NCI-H1048 (cell line): ENCODE data around the gene POLK.
"Not testable (repeated sequence)": the region's sequence is repeated elsewhere in the genome, so short reads cannot be mapped to it uniquely, and the experiment has no call there.

Experiments used
- DNase-seq: peaks from one replicate; lab custom pipeline; 2025; lab: John Stamatoyannopoulos, UW

POLK gene

DNA sequence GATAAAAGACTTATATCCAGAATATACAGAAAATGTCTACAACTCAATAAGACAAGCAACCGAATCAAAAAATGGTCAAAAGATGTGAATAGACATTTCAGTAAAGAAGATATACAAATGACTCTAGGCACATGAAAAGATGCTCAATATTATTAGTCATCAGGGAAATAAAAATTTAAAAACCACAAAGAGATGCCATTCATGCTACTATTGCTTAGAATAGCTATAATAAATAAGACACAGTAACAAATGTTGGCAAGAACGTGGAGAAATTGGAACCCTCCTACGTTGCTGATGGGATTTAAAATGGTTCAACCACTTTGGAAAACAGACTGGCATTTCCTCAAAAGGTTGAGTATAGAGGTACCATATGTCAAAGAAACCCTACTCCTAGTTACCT lies 39.8 kb downstream of the POLK start:
- no peak for DNase-seq

DNA sequence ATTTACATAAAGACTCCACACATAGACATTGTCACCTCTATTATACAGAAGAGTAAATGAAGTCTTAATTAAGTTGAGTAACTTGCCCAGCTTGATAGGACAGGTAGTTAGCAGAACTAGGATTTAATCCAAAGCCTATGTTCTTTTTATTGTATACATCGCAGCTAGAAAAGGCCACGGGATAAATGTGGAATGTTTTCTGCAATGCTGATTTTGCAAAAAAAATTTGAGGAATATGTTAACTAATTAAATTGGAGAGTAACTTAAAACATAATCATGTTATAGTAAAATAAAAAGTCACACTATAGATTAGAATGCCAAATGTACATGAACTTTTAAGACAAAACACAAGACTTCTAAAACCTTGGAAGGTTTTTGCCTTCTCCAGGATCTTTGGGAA lies 41.1 kb downstream of the POLK start:
- no peak for DNase-seq

DNA sequence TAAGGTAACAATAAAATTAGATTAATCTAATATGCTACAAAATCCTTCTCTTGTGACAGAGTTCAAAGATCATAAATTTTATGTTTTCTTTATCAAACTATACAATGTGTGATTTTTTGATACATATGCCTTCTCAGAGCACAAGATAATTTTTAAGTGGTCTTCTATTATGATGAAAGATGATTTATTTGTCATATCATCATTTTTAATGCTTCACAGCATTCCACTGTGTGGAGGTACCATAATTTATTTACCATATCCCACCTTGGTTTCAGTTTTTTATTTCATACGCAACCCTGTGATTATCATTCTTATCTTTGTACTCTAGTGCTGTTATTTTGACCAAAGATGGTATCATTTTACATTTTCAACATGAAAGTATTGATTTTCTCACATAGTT lies 41.7 kb downstream of the POLK start:
- no peak for DNase-seq

DNA sequence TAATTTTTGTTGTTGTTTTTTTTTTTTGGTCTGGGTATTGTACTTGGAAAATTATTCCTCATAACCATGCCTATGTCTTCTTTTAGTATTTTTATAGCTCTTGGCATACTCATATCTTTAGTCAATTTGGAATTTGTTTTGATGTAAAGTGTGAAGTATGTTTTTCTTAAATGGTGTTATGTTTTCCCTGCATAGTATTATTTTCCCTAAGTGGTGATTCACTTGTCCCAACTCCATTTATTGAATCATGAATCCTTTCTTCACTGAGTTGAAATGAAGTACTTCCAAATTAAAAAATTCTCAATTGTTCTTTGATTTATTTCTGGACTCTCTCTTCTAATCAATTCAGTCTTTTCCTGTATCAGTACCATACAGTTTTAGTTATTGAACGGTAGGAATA lies 46.5 kb downstream of the POLK start:
- no peak for DNase-seq

DNA sequence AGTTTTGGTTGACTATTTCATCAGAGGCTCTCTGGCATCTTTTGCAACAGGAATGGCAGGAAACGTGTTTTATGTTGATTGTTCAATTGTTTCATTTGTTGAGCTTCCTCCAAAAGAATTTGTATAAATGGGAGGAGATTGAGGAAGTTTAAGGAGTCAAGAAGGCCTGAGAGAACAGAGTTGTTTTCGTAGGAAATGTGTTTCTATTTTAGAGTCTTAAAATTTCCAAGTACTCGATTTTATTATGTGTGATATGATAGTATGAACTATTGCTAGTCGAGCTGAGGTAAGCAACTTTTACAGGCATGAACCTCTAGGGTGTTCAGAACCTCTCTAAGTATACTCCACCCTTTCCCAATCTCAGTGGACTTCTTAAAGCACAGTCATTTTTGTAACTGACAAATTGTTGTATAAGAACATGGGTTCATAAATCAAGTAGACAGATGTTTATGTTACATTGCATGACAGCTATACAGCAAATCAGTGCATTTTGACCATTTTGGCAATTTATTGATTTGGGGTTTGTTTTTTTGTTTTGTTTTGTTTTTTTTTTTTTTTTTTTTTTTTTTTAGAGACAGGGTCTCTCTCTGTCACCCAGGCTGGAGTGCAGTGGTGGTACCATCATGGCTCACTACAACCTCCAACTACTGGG lies 47.4 kb downstream of the POLK start:
- DNase-seq: no peak

DNA sequence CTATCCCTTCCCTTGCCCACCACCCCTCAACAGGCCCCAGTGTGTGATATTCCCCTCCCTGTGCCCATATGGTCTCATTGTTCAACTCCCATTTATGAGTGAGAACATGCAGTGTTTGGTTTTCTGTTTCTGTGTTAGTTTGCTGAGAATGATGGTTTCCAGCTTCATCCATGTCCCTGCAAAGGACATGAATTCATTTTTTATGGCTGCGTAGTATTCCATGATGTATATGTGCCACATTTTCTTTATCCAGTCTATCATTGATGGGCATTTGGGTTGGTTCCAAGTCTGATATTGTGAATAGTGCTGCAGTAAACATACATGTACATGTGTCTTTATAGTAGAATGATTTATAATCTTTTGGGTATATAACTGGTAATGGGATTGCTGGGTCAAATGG lies 49.0 kb downstream of the POLK start:
- not testable (repeated sequence) for DNase-seq

DNA sequence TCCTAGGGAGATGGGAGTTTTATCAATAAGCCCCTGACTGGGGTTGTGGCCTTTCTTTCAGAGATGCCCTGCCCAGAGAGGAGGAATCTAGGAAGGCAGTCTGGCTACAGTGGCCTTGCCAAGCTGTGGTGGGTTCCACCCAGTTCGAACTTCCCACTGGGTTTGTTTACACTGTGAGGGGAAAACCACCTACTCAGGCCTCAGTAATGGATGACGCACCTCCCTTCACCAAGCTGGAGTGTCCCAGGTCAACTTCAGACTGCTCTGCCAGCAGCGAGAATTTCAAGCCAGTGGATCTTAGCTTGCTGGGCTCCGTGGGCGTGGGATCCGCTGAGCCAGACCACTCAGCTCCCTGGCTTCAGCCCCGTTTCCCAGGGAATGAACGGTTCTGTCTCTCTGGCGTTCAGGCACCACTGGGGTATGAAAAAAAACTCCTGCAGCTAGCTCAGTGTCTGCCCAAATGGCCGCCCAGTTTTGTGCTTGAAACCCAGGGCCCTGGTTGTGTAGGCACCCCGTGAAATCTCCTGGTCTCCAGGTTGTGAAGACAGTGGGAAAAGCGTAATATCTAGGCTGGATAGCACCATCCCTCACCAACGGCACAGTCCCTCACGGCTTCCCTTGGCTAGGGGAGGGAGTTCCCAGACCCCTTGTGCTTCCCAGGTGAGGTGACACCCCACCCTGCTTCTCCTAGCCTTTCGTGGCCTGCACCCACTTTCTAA lies 54.5 kb downstream of the POLK start:
- not testable (repeated sequence) for DNase-seq

DNA sequence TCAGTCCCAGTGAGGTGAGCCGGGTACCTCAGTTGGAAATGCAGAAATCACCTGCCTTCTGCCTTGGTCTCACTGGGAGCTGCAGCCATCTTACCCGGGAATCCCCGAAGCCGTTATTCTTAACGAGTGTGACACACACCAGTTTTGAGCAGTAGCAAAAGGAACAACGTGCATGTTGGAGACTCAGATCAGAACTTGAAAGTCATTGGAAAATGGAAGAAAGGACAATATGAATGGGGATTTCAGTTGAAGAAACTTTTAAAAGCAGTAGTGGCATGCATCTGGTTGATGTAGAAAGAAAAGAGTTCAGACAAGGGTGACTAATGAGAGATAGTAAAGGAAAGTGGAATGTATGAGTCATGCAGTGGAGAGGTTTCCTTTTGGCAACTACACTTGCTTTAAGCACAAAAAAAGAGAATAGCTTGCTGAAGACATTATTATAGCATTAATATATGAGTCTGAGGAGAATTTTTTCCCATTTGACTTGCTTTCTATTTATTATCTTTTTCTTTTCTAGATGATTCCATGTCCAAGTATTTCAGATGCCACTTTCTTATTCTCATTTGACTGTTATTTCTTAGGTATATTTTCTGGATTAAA lies 55.1 kb downstream of the POLK start:
- DNase-seq: no peak

DNA sequence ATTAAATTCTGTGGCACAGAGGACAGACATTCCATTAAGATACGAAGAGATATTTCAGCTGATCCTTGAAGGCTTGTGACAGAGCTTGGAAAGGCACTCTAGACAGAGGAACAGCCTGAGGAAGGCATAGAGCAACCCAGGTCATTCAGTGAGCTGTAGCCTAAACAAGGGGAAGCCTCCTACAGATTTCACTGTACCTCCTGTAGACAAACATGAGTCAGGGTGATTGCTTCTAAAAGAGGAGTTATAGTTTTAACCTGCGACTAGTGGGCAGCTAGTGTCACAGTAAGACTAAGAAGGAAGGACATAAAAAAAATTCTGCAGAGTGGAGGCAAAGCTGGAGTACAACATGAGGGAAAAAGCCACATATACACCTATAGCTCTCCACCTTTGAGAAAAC lies 56.0 kb downstream of the POLK start:
- DNase-seq: no peak

DNA sequence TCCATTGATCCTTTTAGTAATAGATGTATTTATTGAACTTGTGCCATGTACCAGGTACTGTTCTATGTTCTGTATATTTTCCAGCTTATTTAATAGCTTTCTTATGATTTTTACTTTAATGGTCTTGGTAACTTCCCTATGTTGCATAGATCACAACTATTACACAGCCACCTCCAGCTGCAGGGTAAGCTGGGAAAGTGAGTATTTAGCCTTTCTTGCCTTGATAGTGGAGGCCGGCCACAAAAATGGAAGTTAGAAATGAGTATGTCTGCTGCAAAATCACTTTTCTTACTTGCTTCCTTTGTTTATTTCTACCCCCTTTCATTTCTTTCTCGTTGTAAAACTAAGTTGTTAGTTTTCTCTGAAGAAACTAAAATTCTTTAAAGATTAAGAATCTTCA lies 56.5 kb downstream of the POLK start:
- no peak for DNase-seq

DNA sequence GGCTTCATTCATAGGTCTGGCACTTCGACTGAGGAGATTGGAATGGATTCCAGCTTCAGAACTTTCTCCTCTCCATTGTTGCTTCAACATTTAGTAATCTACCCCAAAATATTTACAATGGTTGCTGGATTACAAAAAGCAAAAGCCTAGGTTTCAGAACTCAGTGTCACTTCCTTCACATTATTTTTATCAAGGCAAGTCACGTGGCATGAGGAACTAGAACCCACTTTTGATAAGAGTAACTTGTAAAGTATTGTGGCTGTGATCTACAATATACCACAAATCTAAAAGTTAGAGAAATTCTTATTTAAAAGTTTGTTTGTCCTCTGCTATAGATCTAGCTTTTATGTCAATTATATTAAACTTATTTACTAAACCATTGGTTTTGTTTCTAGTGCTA lies 59.9 kb downstream of the POLK start:
- DNase-seq: no peak

DNA sequence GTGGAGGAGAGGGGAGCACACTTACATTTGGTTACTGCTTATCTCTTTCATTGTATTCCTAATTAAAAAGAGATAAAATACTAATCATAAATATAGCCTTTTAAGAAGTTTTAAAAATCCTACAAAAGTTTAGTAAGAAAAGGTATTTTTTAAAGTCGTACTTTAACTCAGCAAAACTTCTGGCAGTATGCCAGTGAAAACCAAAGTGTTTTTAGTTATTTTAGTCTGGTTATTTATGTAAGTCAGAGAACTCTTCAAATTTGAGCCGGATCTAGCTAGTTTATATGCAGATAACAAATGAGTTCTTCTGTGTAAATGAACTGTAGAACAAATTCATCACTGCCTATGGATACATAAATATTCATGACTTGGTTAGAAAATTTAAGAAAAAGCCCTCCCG lies 63.1 kb downstream of the POLK start:
- no peak for DNase-seq

DNA sequence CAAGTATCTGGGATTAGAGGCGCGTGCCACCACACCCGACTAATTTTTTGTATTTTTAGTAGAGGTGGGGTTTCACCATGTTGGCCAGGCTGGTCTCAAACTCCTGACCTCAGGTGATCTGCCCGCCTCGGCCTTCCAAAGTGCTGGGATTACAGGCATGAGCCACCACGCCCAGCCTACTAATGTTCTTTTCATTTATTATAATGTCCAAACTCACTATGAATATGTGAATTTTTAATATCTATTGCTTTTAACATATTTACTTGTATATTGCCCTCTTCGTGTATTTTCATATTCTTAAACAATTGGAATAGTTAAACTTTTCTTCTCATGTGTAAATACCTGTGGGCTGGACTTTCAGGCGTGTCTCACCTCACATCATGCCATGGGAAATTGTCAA lies 66.6 kb downstream of the POLK start:
- not testable (repeated sequence) for DNase-seq

DNA sequence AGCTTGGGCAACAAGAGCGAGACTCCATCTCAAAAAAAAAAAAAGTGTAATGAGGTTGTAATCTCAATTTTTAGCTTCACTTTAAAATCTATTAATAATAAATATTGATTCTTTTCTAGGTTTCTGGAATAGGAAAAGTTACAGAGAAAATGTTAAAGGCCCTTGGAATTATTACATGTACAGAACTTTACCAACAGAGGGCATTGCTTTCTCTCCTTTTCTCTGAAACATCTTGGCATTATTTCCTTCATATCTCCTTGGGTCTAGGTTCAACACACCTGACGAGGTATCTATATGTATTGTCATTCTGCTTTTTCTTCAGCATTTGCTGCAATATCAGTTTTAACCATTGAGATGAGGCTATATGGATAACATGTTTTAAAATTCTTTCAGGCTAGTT lies 73.0 kb downstream of the POLK start:
- DNase-seq: no peak

DNA sequence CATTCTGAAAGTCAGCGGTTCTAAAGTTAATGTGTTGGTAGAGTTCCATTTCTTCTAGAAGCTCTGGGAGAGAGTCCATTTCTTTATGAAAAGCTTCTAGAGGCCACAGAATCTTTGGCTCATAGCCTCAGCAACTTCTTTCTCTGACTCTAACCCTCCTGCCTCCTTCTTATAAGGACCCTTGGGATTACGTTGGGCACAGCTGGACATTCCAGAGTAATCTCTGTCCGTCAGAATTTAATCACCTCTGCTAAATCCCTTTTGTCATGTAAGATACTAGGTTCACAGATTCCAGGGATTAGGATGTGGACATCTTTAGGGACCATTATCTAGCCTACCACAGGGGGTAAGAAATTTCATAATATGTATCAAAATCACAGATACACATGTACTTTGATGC lies 77.0 kb downstream of the POLK start:
- DNase-seq: no peak

DNA sequence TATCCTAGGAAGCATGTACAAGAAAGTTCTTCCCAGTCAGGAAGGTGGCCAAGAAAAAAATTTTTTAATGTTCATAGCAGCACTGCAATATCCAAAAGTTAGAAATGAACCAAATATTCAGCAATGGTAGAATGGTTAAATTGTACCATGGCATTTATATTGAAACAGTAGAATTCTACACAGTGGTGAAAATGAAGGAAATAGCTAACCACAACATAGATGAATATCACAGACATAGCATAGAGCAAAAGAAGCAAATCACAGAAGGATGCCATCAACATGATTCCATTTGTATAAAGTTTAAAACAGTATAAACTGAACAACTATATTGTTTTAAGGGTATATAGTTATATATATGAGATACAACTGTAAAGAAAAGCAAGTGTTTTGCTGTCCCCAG lies 88.8 kb downstream of the POLK start:
- no peak for DNase-seq

DNA sequence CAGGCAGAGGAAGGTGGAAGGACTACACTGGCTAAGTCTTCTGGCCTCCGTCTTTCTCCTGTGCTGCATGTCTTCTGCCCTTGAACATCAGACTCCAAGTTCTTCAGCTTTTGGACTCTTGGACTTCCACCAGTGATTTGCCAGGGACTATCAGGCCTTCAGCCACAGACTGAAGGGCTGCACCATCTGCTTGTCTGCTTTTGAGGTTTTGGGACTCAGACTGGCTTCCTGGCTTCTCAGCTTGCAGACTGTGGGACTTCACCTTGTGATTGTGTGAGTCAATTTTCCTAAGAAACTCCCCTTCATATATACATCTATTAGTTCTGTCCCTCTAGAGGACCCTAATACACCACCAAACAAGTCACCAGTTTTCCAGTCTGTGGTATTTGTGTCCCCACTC lies 89.9 kb downstream of the POLK start:
- no peak for DNase-seq

DNA sequence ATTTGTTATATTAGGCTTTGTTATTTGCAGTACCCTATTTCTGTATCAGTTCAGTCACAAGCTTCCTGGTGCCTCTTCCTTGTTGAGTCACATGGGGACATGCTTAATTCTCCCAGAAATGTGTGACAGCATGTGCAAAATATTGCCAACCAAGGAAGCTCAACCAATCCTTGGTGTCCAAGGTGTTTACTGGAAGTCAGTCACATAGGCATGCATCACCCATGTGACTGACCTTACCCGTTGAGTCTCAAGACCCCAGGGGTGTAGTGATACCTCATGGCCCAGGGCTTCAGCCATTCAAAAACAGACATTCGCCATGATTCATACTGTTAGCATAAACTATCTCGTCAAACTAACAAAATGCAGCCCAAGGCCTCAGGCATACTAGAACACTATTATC lies 90.3 kb downstream of the POLK start:
- no peak for DNase-seq

DNA sequence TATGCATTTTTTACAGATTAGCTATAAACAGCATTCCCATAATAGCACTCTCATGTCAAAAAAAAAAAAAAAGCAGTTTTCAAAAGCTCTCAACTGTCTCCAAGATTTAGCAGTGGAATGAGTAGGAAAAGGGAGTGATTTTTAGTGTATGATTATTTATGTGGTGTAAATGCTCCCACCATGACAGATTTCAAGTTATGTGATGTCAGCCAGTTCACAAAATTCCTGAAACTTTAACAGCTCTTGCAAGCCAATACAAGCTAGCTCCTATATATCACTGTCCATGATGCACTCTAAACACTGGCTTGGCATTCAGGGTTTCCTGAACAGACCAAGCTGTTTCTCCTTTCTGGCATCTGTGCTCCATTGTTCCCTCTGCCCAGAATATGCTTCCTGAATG lies 91.7 kb downstream of the POLK start:
- DNase-seq: no peak

DNA sequence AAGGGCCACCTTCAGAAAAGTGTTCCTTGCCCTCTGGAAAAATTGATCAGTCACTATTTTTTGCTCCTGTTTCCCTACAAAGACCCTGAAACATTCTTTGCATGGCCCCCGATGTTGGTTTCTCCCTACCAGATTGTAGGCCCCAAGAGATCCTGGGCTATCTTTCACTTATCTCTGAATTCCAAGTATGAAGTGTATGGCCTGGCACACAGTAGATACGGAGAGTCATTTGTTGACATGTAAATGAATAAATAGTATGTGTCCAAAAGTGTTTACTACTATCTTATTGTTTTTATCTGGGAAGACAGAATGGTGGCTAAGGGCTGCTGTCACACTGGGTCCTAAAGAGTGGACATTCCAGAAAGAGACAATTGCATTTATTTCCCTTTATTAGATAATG lies 92.1 kb downstream of the POLK start:
- no peak for DNase-seq

DNA sequence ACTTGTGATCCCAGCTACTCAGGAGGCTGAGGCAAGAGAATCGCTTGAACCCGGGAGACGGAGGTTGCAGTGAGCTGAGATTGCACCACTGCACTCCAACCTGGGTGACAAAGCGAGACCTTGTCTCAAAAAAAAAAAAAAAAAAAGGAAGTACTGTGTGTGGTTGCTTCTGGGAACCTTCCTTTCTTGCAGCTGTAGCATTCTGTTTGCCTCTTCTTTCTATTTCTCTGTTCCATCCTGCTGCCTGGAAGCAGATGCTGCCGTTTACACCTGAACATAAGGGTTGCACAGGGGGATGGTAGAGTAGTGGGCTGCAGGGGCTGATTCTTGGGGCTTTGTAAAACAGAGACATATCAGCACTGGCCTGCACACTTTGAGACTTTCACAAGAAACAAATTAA lies 95.7 kb downstream of the POLK start:
- DNase-seq: not testable (repeated sequence)

DNA sequence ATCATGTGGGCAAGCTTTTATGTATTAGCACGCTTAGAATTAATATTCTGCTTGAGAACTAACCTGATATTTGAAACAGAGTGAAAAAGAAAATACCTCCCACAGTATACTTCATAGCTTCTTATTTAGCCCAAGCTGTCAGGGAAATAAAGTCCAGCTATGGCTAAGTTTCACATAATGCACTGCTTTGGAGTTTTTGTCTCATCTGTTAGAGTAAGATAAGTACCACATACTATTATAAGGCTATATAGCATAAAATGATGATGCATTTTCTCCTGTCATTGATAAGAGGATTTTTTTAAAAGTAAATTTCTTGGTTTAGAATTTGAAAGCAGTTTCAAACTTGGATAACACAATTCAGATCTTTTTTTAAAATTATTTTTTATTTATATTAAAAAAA lies 97.2 kb downstream of the POLK start:
- DNase-seq: no peak

DNA sequence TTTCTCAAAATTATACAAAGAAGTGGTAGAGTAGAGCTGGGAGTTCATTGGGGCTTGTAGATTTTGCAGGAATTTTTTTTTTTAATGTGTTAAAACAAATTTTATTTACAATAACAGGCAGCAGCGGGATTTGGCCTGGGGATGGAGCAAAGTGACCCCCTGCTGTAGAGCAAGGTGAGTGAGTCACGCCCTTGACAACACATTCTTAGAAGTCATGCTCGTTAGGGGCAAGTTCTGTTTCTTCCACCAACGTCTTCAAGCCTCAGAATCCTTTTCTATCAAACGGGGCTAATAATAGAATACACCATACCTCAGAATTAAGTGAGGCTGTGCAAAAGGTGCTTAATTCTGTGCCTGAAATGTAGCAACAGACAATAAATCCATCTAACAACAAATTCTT lies 98.5 kb downstream of the POLK start:
- no peak for DNase-seq

DNA sequence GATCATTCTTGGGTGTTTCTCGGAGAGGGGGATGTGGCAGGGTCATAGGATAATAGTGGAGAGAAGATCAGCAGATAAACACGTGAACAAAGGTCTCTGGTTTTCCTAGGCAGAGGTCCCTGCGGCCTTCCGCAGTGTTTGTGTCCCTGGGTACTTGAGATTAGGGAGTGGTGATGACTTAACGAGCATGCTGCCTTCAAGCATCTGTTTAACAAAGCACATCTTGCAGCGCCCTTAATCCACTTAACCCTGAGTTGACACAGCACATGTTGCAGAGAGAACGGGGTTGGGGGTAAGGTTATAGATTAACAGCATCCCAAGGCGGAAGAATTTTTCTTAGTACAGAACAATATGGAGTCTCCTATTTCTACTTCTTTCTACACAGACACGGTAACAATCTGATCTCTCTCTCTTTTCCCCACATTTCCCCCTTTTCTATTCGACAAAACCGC lies 99.2 kb downstream of the POLK start:
- DNase-seq: not testable (repeated sequence)
